GM20000 (cell line): ENCODE measurements around the gene USH2A.

Experiments used
- DNase-seq: peaks from one replicate; pipeline ENCODE4 v3.0.0; 2012; ENCODE audit warnings: low spot score
- TF ChIP-seq, protein P1 (sequence below): IDR thresholded peaks from 2 replicates; pipeline ENCODE4 v1.5.1; 2012; ENCODE audit warnings: mild to moderate bottlenecking, control low read depth; ENCODE audit errors: extremely low read depth, missing control alignments

Gene USH2A

DNA sequence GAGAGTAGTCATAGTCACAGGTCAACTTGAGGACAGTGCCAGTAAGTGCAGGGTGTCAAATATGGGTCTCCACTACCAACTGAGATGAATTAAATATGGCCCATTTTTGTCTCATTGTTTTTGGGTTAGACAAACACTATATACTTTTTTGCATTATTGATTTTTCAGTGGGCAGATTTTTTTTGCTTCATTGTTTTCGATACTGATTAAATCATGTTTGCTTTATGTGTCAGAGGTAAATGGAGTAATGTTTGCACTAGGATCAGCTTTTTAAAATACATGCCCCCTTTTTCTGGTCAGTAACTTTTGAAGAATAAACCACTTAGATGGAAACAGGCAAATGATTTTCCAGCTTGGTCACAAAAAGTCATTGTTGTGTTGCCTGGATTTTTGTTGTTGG lies 199.0 kb downstream of the USH2A start:
- no peak for DNase-seq
- TF ChIP-seq, protein P1, sequence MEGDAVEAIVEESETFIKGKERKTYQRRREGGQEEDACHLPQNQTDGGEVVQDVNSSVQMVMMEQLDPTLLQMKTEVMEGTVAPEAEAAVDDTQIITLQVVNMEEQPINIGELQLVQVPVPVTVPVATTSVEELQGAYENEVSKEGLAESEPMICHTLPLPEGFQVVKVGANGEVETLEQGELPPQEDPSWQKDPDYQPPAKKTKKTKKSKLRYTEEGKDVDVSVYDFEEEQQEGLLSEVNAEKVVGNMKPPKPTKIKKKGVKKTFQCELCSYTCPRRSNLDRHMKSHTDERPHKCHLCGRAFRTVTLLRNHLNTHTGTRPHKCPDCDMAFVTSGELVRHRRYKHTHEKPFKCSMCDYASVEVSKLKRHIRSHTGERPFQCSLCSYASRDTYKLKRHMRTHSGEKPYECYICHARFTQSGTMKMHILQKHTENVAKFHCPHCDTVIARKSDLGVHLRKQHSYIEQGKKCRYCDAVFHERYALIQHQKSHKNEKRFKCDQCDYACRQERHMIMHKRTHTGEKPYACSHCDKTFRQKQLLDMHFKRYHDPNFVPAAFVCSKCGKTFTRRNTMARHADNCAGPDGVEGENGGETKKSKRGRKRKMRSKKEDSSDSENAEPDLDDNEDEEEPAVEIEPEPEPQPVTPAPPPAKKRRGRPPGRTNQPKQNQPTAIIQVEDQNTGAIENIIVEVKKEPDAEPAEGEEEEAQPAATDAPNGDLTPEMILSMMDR: no peak

DNA sequence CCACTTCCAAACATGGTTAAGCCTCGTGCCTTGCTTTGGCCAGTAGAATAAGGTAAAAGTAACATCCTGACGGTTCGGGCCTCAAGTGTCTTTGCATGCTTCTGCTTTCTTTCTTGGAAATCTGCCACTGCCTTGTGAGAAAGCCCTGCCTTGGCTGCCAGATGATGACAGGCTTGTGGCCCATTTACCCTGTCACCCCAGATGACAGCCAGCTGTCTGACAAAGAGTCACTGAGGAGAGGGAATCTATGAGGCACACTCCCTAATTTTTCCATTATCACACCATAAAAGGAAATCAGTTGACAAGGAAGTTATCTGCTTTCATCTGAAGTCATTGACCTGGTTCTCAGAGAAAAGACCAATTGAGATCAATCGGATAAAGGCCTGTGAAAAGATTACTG lies 199.8 kb downstream of the USH2A start:
- TF ChIP-seq, protein P1: no peak
- no peak for DNase-seq

DNA sequence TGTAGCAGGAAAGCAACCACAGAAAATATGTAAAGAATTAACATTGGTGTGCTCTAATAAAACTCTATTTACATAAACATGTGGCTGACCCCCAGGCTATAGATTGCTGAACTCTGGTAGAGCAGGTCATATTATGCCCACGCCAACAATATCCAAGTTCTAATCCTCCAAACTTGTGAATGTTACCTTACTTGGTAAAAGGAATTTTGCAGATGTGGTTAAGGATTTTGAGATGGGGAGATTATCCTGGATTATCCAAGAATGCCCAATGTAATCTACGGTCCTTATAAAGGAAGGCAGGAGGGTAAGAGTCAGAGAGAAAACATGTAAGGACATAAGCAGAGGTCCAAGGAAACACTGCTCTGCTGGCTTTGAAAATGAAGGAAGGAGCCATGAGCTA lies 201.0 kb downstream of the USH2A start:
- TF ChIP-seq, protein P1: no peak
- DNase-seq: no peak

DNA sequence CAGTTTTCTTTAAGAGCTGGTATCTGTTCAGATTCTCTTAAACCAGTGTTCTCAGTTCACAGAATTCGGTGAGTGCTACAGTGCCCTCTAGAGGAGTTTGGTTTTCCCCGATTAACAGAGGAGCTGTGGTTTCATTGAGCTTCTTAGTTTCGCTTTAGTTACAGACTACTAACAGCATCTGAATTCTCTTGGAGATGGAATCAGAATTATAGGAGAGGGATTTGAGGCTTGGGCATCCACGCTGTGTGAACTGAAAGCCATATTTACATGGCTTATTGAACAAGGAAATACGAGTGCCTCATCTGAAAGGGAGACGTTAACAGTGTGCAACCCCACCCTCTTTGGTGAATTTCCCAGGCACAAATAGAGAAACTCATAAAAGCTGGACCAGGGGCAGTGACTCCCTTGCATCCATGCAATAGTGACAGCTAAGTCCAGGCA lies 202.0 kb downstream of the USH2A start:
- peak; percentile 40 for DNase-seq

DNA sequence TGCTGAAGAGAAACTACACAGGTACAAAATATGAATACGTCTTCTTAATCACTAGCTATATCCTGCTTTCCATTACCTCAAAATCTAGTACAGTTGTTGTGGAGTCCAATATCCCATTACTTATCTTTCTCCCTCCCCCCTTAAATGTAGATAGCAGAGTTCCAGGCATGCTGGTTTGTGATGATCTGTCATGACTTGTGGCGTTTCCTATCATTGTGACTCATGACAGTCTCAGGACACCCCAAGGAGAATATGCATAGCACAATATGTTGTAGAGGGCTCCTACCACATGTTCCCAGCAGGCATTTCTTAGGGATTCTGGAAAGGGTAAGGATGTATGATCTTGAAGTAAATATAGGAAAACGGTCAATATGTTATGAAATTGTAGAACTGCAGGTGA lies 206.9 kb downstream of the USH2A start:
- TF ChIP-seq, protein P1: no peak
- DNase-seq: no peak

More for the DNA sequence above, 202.0 kb downstream of the USH2A start:
- TF ChIP-seq, protein P1: peak; percentile 36

DNA sequence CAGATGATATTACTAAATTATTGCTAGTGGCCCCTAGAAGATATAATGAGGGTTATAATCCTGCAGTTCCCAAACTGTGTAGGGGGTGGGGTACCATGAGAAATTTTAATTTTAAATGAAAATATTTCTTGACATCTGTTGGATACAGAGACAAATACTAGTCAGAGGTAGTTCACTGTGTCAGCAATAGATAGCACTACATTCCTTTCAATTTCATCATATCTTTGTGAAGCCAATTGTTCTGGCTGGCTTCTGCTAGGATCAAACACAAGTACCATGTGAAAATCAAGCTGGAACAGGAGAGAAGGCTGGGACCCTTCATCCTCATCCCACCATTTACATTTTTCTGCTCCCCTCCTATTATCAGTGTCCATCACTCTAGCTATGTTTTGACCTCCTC lies 208.1 kb downstream of the USH2A start:
- no peak for DNase-seq
- TF ChIP-seq, protein P1: no peak

DNA sequence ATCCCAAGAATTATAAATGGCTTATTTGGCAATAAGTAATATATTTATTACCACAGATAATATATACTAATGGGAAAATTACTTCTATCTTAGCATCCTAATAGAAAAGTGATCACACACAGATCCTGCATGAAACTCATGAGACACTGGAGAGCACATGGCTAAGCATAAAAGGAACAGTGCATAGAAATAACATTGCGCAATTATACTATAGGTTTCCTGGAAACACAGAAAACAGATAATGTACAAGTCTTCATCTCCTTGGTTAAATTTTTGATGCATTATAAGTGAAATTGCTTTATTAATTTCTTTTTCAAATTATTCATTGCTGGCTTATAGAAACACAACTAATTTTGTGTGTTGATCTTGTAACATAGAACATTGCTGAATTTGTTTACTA lies 210.4 kb downstream of the USH2A start:
- TF ChIP-seq, protein P1: no peak
- no peak for DNase-seq
